NCI-H2107 (cell line): Measurements from ENCODE around the gene OR51B5.
"Not testable (repeated sequence)": the region's sequence is repeated elsewhere in the genome, so short reads cannot be mapped to it uniquely, and the experiment has no call there.

Source experiments
- DNase-seq: peaks from one replicate; lab custom pipeline; 2025; lab: John Stamatoyannopoulos, UW

The OR51B5 gene

DNA sequence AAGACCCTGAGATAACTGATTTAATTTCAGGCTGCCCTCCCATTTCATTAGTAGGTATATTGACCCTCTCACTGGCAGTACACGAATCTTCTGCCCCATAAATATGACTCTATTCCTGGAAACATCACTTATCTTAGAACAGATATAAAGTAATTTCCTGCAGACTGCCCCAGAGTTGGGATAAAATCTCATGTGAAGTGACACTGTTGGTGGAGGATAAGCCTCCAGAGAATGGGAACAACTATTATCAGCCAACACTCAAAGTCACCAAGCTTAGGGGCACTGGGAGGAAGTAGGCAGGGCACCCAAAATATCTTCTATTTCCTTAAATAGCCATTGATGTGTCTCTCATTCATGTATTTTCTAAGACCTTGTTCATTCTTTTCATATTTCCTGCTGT lies 8.2 kb downstream of the OR51B5 start:
- DNase-seq = no peak

DNA sequence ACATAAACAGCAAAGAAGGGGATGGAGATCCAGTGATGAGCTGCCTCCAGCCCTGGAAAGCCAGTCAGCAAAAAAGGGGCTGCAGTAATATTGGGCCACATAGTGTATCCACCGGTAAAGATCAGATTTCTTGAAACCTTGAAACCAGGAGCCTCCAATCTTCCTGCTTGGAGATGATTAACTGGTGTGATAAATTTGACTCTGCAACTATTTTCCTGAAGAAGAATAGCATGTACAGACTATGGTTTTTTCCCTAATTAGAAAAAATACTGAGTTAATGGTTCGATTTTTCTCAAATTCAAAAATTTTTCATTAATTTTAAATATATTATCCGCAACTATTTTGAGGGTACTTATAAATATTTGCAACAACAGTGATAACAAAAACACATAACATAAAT lies 19.1 kb downstream of the OR51B5 start, which contains the start of gene OR51B2:
Gene OR51B2 (minus strand): TSS at position 101 of the 400 bp plus-strand sequence. CDS start 0 bp downstream, at position 101.
- DNase-seq = no peak

DNA sequence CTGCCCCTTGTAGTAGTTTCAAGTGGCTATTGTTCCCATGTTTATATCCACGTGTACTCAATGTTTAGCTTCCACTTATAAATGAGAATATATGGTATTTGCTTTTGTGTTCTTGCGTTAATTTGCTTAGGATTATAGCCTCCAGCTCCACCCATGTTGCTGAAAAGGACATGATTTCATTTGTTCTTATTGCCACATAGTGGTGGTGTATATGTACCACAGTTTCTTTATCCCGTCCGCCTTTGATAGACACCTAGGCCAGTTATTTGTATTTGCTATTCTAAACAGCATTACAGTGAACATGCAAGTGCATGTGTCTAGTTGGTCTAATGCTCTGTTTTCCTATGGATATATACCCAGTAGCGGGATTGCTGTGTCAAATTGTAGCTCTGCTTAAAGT lies 26.0 kb downstream of the OR51B5 start:
- DNase-seq = no peak

DNA sequence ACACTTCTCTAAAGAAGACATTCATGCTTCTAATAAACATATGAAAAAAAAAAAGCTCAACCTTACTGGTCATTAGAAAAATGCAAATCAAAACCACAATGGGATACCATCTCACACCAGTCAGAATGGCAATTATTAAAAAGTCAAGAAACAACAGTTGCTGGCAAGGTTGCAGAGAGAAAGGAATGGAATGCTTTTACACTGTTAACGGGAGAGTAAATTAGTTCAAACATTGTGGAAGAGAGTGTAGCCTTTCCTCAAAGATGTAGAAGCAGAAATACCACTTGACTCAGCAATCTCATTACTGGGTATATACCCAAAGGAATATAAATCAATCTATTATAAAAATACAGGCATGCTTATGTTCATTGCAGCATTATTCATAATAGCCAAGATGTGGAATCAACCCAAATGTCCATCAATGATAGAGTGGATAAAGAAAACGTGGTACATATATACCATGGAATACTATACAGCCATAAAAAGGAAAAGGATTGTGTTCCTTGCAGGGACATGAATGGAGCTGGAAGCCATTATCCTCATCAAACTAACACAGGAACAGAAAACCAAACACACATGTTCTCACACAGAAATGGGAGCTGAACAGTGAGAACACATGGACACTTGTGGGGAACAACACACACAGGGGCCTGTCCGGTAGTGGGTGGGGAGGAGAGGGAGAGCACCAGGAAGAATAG lies 29.8 kb downstream of the OR51B5 start:
- DNase-seq = not testable (repeated sequence)

DNA sequence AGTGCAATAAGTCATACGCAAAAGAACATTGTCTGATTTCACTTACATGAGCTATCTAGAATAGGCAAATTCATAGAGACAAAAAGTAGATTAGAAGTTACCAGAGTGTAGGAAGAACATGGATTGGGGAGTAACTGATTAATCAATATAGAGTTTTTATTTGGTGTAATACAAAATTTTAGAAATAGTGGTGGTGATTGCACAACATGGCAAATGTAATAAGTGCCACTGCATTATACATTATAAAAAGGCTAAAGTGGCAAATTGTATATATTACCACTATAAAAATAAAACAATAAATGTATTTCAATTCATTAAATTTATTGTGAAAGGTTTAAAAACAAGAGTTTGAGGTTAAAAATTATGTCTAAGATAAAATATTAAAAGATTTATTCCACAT lies 32.9 kb downstream of the OR51B5 start:
- no peak for DNase-seq

DNA sequence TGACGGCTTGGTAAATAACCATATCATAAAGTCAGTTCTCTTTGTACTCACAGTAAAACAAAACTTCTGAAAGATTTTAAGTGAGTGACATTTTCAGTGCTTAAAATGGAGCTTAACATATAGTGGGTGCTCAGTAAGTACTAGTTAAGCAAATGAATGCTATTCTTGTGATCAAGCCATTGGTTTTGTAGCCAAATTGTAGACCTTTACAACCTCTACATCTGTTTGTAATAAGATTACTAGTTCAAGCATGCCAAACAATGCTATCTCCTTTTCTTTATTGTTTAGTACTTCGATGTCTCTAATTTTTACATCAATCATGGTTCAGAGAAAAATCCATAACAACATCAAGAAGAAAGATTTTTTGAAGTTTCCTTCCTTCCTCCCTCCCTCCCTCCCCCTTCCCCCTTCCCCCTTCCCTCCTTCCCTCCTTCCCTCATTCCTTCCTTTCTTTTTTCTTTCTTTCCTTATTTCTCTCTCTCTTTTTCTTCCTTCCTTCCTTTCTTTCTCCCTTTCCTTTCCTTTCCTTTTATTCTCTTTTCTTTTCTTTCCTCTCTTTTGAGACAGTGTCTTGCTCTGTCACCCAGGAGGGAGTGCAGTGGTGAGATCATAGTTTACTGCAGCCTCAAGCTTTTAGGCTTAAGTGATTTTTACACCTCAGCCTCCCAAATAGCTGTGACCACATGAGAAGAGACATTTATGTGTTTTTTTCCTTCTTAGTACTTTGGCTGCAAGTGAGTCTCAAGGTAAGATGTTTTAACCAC lies 35.9 kb downstream of the OR51B5 start:
- no peak for DNase-seq

DNA sequence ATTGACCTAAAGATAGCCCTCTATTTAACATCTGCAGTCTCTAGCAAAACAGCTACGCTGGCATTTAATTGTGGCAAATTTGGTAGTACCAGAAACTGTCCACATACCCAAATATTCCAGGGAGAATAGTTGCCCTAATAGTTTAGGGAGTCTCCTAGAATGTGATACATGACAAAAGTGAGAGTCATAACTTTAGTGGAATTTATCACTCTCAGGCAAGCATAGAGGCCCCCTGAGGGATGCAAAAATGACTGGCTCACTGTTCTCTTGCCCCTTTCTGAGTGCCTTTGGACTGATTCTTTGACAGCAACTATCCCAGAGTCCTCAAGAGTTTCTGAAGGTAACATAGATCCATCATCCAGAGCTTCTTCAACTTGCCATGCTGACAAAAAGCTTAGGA lies 39.3 kb downstream of the OR51B5 start:
- DNase-seq = no peak

DNA sequence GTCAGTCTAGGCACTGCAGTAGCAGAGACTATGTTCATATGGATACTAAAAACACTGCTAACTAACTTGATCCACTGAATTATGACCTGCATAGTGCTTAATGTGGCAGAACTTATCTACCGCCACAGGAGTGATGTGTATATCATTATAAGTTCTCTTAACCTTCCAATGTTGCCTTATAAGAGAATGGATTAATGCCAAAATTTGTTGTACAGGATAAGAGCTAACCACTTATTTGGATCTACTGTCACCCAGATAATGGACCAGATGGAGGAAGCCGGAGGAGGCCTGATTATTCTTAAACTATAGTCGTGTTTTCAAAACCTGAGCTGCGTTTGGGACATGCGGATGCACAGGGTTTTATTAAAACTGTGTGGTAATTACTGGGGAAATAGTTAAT lies 39.7 kb downstream of the OR51B5 start:
- DNase-seq = no peak

DNA sequence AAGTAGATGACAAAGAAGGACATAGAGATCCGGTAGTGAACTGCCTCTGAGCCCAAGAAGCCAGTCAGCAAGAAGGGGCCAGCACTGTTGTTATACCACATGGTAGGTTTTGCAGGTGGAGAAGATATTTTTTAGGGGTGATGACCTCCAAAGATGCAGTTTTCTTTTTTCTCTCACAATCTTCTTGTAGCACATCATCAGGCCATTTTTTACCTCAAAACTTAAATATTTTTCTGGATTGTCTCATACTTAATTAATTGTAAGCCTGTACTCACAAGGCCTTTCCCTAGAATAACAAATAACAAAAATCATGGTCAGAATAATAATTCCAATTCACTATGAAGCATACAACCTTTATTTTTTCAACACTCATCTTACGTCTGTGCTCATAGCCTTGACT lies 41.5 kb downstream of the OR51B5 start, which contains the start of gene OR51B4:
Gene OR51B4 (minus strand): TSS at position 101 of the 400 bp plus-strand sequence. CDS start 0 bp downstream, at position 101.
- no peak for DNase-seq

DNA sequence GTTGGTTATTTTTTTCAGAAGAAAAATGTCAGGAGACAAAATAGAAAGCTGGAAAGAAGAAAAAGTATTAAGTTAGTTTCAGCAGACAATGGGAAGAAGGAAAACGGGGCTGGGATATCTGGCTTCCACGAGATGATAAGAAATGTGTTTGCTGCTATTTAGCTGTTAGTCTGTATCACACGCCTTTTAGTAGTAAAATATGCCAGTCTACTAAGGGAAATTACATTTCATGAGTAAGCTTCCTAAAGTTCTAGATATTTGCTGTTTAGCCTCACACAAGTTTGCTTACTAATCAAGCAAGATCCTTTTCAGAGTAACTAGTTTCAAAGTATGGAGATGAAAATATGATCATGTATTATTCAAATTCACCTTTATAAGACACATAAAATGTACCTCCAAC lies 43.1 kb downstream of the OR51B5 start:
- DNase-seq = no peak

DNA sequence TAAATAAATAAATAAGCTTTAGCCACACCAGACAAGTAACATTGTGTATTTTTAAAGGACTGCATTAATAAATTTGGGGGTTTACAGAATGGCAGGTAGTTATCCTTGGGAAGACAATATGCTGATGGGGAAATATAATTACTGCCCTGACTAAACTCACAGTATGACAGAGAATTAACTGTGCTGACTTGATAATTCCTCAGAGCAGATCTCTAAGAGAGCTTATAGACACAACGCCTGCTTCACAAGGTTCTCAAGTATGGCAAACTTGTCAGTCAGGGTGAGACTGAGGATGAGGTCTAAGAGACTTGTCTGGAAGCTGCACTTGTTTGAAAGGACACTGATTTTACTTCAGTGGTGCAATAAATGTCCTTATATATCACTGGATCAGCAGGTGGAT lies 44.9 kb downstream of the OR51B5 start:
- no peak for DNase-seq

DNA sequence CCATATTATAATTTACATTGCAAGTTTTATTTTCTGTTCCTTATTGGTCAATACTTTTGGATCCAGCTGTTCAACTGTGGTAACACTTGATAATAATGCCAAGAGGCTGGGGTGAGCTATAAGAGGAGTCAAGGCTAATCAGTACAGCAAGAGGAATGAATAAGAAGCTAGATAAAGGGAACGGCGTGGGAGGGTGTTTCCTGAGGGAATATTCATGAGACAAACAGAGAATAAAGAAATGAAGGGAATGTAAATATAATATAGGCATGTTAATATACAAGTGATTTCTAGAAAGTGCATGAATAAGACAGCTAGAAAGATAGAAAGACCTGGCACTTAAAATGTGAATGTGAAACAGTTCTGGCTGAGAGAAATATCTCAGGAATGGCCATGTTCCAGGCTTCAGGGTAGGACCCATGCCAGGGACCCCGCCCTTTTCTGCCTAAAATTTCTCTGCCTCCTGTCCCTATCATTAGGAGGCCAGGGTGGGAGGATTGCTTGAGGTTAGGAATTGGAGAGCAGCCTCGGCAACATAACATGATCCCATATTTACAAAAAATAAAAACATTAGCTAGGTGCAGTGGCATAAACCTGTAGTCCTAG lies 45.5 kb downstream of the OR51B5 start:
- no peak for DNase-seq

DNA sequence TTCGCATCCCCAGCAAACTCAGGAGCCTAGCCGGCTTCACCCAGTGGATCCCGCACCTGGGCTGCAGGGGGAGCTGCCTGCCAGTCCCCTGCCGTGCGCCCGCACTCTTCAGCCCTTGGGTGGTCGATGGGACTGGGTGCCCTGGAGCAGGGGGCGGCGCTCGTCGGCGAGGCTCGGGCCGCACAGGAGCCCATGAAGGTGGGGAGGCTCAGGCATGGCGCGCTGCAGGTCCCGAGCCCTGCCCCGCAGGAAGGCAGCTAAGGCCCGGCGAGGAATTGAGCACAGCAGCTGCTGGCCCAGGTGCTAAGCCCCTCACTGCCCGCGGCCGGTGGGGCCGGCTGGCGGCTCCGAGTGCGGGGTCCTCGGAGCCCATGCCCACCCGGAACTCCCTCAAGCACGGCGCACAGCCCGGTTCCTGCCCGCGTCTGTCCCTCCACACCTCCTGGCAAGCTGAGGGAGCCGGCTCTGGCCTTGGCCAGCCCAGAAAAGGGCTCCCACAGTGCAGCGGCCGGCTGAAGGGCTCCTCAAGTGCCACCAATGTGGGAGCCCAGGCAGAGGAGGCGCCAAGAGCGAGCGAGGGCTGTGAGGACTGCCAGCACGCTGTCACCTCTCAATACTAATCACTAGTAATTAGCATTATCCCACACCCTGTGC lies 48.9 kb downstream of the OR51B5 start:
- not testable (repeated sequence) for DNase-seq

DNA sequence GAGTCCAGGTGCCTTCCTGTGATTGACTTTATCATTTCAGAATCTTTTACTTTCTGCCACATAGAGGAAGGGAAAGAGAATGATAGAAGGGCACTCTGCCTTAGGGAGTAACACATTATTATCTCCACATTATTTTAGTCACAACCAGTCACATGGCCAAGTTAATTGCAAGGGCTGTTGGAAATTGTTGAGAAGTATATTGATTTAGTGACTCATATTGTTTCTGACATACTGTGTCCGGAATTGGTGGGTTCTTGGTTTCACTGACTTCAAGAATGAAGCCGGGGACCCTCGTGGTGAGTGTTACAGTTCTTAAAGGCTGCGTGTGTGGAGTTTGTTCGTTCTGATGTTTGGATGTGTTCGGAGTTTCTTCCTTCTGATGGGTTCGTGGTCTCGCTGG lies 50.3 kb downstream of the OR51B5 start:
- DNase-seq = no peak
